Natural killer cell (primary cell): ENCODE results near the gene MNX1. TPM values are rescaled to one million over a fixed set of nuclear protein-coding genes. Genes with fewer than 3 reads are reported as not detected.

ENCODE experiments used
- ATAC-seq, 3 donors: fragments of 150-1000 bp in 2 of 3; fragments of 200-7000 bp in 1 of 3; cut with Tn5 transposase; 1 replicate in 1 of 3; 2 replicates in 2 of 3; pipeline ENCODE4 v1.10.0; 2021; ENCODE audit warnings: mild to moderate bottlenecking in 2 of 3, moderate library complexity in 2 of 3
- DNase-seq, 2 donors: peaks; one replicate each; pipeline versions ENCODE4 v3.0.0 to v3.0.0-alpha.2; 2013 to 2021; ENCODE audit warnings: mixed read lengths in 1 of 2
- H3K27ac ChIP-seq: one replicate; pipeline ENCODE4 v1.5.1; 2013; ENCODE audit warnings: mild to moderate bottlenecking, low read length
- H3K27me3 ChIP-seq: one replicate; pipeline ENCODE4 v1.6.1; 2013; ENCODE audit warnings: low read length; ENCODE audit not compliant: control insufficient read depth, insufficient read depth
- H3K36me3 ChIP-seq: one replicate; pipeline ENCODE4 v1.6.1; 2013; ENCODE audit warnings: low read length; ENCODE audit not compliant: control insufficient read depth, insufficient read depth
- H3K4me1 ChIP-seq: one replicate; pipeline ENCODE4 v1.6.1; 2013; ENCODE audit warnings: low read length; ENCODE audit not compliant: control insufficient read depth, insufficient read depth
- H3K4me3 ChIP-seq: one replicate; pipeline ENCODE4 v1.5.1; 2013; ENCODE audit warnings: low read length
- H3K9me3 ChIP-seq: one replicate; pipeline ENCODE4 v1.6.1; 2013; ENCODE audit warnings: low read length; ENCODE audit not compliant: control insufficient read depth, insufficient read depth
- H3K27ac Mint-ChIP-seq, 2 donors: one replicate each; pipeline ENCODE4 v1.8.0; 2022; ENCODE audit warnings: mild to moderate bottlenecking in 2 of 2, mixed read lengths in 2 of 2, moderate library complexity in 1 of 2
- H3K27me3 Mint-ChIP-seq, 2 donors: one replicate each; pipeline ENCODE4 v1.8.0; 2022; ENCODE audit warnings: low read depth in 2 of 2, mixed read lengths in 2 of 2
- H3K36me3 Mint-ChIP-seq: one replicate; pipeline ENCODE4 v1.8.0; 2022; ENCODE audit warnings: mixed read lengths
- H3K4me1 Mint-ChIP-seq, 2 donors: one replicate each; pipeline ENCODE4 v1.8.0; 2022; ENCODE audit warnings: mixed read lengths in 2 of 2
- H3K4me3 Mint-ChIP-seq: one replicate; pipeline ENCODE4 v1.8.0; 2022; ENCODE audit warnings: mild to moderate bottlenecking, moderate library complexity, mixed read lengths
- H3K9me3 Mint-ChIP-seq, 2 donors: one replicate each; pipeline ENCODE4 v1.8.0; 2022; ENCODE audit warnings: mixed read lengths in 2 of 2
- CTCF ChIP-seq: fragments of 200-600 bp; IDR thresholded peaks from one replicate; pipeline ENCODE4 v1.8.0; 2022; ENCODE audit warnings: antibody characterized with exemption
- WGBS: methylation state at CpG from one replicate; pipeline ENCODE4 v1.1.7; 2013; ENCODE audit warnings: missing lambda C conversion rate; ENCODE audit not compliant: insufficient coverage; 5-methylcytosine and 5-hydroxymethylcytosine counted together
- intact Hi-C: fragments of 100-400 bp; cut with micrococcal nuclease; formaldehyde crosslinking; loops from one replicate; pipeline ENCODE4 v1.14.2; 2022
- total RNA-seq, 4 donors: library from RNA; stranded (reverse); fragments of 120-200 nt in 1 of 4; gene quantifications; one replicate each; pipeline versions ENCODE4 v1.2.3 to v1.2.4, GENCODE V29; 2013 to 2022

Gene MNX1
- total RNA-seq, 3 donors from 2014 or later (not counting 1 experiment from before 2014, with no cell fraction given), result not detected

GRCh38 chr7:157005456-157006204 is 4.8 kb downstream of the MNX1 start:
- Histone ChIP-seq H3K36me3 (no peaks in the 10 kb centered on the region), H3K9me3 (no peaks in the 10 kb centered on the region), H3K4me1 (peaks cover 6% of the 10 kb centered on the region), H3K27ac (no peak overlapping the region), H3K27me3 (peaks cover 56% of the 10 kb centered on the region), H3K4me3 (no peak overlapping the region)
- 4% methylated on average over 77 of the region's 77 CpGs for WGBS
- H3K9me3 Mint-ChIP-seq, result no peaks in the 10 kb centered on the region
- ATAC-seq (no peak), DNase-seq (no peak)
- no peak overlapping the region for H3K4me3 Mint-ChIP-seq
- no peak overlapping the region for H3K27ac Mint-ChIP-seq
- peaks cover 11 to 12% of the 10 kb centered on the region in 2 donors for H3K4me1 Mint-ChIP-seq
- peaks cover 50 to 60% of the 10 kb centered on the region in 2 donors for H3K27me3 Mint-ChIP-seq
- TF ChIP-seq CTCF, result no peak
- intact Hi-C loops, result no loop called here
- H3K36me3 Mint-ChIP-seq, result no peaks in the 10 kb centered on the region

- Mint-ChIP-seq H3K4me3 (no peak overlapping the region), H3K36me3 (no peaks in the 10 kb centered on the region), H3K27me3 (peaks cover 57 to 64% of the 10 kb centered on the region in 2 donors), H3K27ac (no peak overlapping the region), H3K9me3 (no peaks in the 10 kb centered on the region), H3K4me1 (peaks cover 13 to 18% of the 10 kb centered on the region in 2 donors)
- H3K4me1 ChIP-seq, result peaks cover 11% of the 10 kb centered on the region
- no peaks in the 10 kb centered on the region for H3K36me3 ChIP-seq
- H3K27ac ChIP-seq, result no peak overlapping the region
- no peaks in the 10 kb centered on the region for H3K9me3 ChIP-seq
- no peak overlapping the region for H3K4me3 ChIP-seq
- DNase-seq (no peak), ATAC-seq (no peak)
- no peak for TF ChIP-seq CTCF
- WGBS, result 4% methylated on average over 50 of the region's 56 CpGs
- intact Hi-C loops, result no loop called here
- H3K27me3 ChIP-seq, result peaks cover 58% of the 10 kb centered on the region
Observed at GRCh38 chr7:157004521-157005455, 5.7 kb downstream of the MNX1 start.

GRCh38 chr7:157003756-157004520 is 6.5 kb downstream of the MNX1 start:
- 6% methylated on average over 60 of the region's 60 CpGs for WGBS
- intact Hi-C loops, result no loop called here

More at GRCh38 chr7:157003756-157004520, 6.5 kb downstream of the MNX1 start:
- Mint-ChIP-seq H3K27me3 (peaks cover 55 to 58% of the 10 kb centered on the region in 2 donors), H3K27ac (no peak overlapping the region), H3K36me3 (no peaks in the 10 kb centered on the region), H3K9me3 (no peaks in the 10 kb centered on the region), H3K4me3 (no peak overlapping the region), H3K4me1 (peaks cover 13% of the 10 kb centered on the region in 2 donors)
- Histone ChIP-seq H3K27me3 (peaks cover 63% of the 10 kb centered on the region), H3K9me3 (no peaks in the 10 kb centered on the region), H3K4me3 (no peak overlapping the region), H3K36me3 (no peaks in the 10 kb centered on the region), H3K4me1 (peaks cover 18% of the 10 kb centered on the region), H3K27ac (no peak overlapping the region)
- DNase-seq, result no peak
- ATAC-seq, result no peak
- TF ChIP-seq CTCF, result no peak
